SU-DHL-6 (cell line): Measurements from ENCODE around the gene SYT11.

ENCODE experiments used
- EZH2phosphoT487 ChIP-seq: fragments of 200-600 bp; sonication (generic), shearing (Covaris generic); conservative IDR thresholded peaks from 2 replicates; pipeline ENCODE4 v1.6.1; 2018; ENCODE audit warnings: mild to moderate bottlenecking, antibody characterized with exemption, low read length, moderate library complexity, mixed read lengths
- TF ChIP-seq, protein P1 (sequence below): fragments of 200-600 bp; sonication (generic); IDR thresholded peaks from one replicate; pipeline ENCODE4 v1.5.1; 2017; ENCODE audit warnings: antibody characterized with exemption, mild to moderate bottlenecking, low read length, moderate library complexity; ENCODE audit not compliant: insufficient read depth, poor library complexity, severe bottlenecking

DNA sequence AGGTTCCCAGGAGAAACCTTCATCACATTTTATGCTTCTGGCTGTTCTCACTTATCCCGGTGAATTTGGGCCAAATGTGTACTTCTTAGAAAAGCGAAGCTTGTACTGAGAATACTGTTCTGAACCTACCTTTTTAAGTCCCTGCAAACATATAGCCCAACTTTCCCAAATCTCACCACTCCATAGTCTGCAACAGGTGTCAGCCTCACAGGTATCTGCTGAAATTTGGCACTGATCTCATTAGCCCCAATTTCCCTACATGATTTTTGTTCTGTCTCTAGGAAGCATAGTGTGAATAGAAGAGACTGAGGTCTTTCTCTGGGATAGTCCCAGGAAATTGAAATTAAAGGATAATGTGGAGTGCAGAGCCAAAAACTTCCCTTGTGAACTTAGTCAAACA, 40.3 kb downstream of the SYT11 start:
- TF ChIP-seq, protein P1, sequence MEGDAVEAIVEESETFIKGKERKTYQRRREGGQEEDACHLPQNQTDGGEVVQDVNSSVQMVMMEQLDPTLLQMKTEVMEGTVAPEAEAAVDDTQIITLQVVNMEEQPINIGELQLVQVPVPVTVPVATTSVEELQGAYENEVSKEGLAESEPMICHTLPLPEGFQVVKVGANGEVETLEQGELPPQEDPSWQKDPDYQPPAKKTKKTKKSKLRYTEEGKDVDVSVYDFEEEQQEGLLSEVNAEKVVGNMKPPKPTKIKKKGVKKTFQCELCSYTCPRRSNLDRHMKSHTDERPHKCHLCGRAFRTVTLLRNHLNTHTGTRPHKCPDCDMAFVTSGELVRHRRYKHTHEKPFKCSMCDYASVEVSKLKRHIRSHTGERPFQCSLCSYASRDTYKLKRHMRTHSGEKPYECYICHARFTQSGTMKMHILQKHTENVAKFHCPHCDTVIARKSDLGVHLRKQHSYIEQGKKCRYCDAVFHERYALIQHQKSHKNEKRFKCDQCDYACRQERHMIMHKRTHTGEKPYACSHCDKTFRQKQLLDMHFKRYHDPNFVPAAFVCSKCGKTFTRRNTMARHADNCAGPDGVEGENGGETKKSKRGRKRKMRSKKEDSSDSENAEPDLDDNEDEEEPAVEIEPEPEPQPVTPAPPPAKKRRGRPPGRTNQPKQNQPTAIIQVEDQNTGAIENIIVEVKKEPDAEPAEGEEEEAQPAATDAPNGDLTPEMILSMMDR: no peak
- no peak for TF ChIP-seq EZH2phosphoT487
